ENCODE data around the gene ACP2. TPM values are rescaled to one million over a fixed set of nuclear protein-coding genes. Genes with fewer than 3 reads are reported as not detected.

Gene ACP2
- total RNA-seq, 1 donor: 24.9 TPM

GRCh38 chr11:47244448-47245350 is 3.9 kb downstream of the ACP2 start:
- no peak overlapping the region for H3K4me3 ChIP-seq (ENCODE audit: low read depth, low read length)
- TF ChIP-seq CTCF (IDR thresholded peaks at IDR 0.05; ENCODE audit: insufficient read depth, low read length): no peak
- no peak for DNase-seq (ENCODE audit: low read depth)

GRCh38 chr11:47243454-47243853 is 5.2 kb downstream of the ACP2 start:
- no peak for TF ChIP-seq CTCF (IDR thresholded peaks at IDR 0.05; ENCODE audit: insufficient read depth, low read length)
- no peak for DNase-seq (ENCODE audit: low read depth)
- no peak overlapping the region for H3K4me3 ChIP-seq (ENCODE audit: low read depth, low read length)

- no peak for DNase-seq (ENCODE audit: low read depth)
- no peak overlapping the region for H3K4me3 ChIP-seq (ENCODE audit: low read depth, low read length)
- TF ChIP-seq CTCF (IDR thresholded peaks at IDR 0.05; ENCODE audit: insufficient read depth, low read length): no peak
Measured at GRCh38 chr11:47242596-47243192, 5.9 kb downstream of the ACP2 start.

- no peak for TF ChIP-seq CTCF (IDR thresholded peaks at IDR 0.05; ENCODE audit: insufficient read depth, low read length)
- DNase-seq (ENCODE audit: low read depth): no peak
- H3K4me3 ChIP-seq (ENCODE audit: low read depth, low read length): no peak overlapping the region
Measured at GRCh38 chr11:47241841-47242301, 6.7 kb downstream of the ACP2 start.

GRCh38 chr11:47239852-47240251 is 8.8 kb downstream of the ACP2 start:
- no peak for TF ChIP-seq CTCF (IDR thresholded peaks at IDR 0.05; ENCODE audit: insufficient read depth, low read length)

GRCh38 chr11:47236482-47236881 is 12.1 kb downstream of the ACP2 start:
- TF ChIP-seq CTCF (IDR thresholded peaks at IDR 0.05; ENCODE audit: insufficient read depth, low read length): no peak
- peak; percentile 25 for DNase-seq (ENCODE audit: low read depth)
- no peak overlapping the region for H3K4me3 ChIP-seq (ENCODE audit: low read depth, low read length)

More at GRCh38 chr11:47239852-47240251, 8.8 kb downstream of the ACP2 start:
- no peak overlapping the region for H3K4me3 ChIP-seq (ENCODE audit: low read depth, low read length)
- no peak for DNase-seq (ENCODE audit: low read depth)

All from fibroblast of the aortic adventitia (primary cell).